KBM-7 (cell line): ENCODE data around the gene PLPP7.
A peak's percentile ranks its signal among the peaks of the same experiment; 100 is the strongest.
"Not testable (repeated sequence)": the region's sequence is repeated elsewhere in the genome, so short reads cannot be mapped to it uniquely, and the experiment has no call there.

Experiments
- DNase-seq: peaks from one replicate; pipeline ENCODE4 v3.0.0-alpha.2; 2015
- in situ Hi-C: fragments of 300-500 bp; cut with MboI; formaldehyde crosslinking; loops from 2 replicates; pipeline ENCODE4 v1.14.3; 2020; ENCODE audit warnings: low sequenced_read_pairs, low pct_unique_long_range_greater_than_20kb, mixed read lengths

PLPP7 gene

DNA sequence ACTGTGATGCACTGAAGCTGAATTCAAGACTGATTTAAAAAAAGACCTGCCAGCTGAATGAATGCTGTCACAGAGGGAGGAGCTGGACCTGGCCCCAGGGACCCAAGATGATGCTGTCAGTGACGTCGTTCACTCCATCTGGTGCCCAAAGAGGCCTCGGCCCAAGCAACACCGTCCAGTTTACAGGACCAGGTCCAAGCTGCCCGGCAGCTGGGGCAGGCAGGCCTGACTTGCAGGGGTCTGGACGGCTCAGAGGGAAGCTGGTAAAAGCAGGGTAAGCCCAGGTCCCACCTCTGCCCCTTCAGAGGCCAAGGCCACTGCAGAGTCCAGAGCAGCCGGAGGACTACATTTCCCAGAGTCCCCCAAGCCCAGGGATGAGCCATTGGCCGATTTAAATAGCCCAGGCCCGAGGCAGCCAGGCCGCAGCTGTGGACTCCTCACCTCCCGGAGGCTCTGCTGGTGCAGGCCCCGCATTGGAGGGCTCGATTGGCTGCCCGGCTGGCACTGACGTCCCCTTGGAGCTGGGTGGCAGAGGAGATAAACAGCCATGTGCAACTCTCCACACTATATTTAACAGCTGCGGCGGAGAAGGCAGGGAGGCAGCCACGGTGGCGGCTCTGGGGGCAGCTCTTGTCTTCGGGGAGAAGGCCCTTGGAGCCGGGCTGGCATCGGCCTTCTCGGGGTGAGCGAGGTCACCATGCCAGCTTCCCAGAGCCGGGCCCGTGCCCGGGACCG, at the start of gene PLPP7:
PLPP7 (plus strand) TSS at position 423 of the 735 bp plus-strand sequence; CDS start at position 698, 275 bp downstream.
- DNase-seq = no peak
- in situ Hi-C loops = loop anchor here (25.0 kb wide), 1 partner anchor 98 kb away; the partner anchor contains the start of gene PRRC2B

DNA sequence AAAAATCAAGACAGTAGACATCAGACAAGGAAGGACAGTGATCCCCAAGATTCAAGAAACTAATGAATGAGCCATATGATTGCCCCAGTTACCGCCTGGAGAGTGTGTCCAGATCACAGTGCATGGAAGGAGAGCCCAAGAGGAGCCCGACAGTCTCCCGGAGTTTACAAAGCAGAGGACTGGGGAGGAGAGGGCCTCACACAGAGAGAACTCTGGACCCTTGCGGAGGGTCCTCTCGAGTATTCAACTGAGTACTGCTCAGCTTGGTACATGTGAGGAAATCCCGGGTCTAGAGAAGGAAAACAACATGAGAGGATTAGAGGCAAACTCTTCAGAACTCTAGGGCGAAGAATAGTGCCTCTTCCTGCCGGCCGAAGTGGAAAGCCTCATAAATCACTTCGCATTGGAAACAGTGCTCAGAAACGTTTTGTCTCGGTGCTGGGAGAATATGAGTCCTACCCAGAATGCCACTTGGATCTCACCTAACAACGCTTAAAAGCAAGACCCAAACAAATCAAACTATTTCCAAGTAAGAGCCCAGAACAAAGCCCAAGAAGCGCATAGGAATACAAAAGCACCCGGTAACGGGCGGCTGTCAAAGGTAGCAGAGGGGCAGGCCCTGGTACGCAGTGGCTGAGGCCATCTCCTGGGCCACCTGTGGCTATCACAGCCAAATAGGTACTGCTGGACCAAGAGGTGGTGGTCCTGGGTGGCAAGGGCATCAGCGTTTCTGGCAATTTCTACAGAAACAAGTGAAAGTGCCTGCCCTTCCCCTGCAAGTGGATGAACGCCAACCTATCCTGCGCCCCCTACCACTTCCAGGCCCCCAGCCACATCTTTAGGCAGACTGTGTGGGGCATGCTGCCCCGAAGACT, 49.2 kb upstream of the PLPP7 start:
- in situ Hi-C loops = no loop called here
- no peak for DNase-seq

DNA sequence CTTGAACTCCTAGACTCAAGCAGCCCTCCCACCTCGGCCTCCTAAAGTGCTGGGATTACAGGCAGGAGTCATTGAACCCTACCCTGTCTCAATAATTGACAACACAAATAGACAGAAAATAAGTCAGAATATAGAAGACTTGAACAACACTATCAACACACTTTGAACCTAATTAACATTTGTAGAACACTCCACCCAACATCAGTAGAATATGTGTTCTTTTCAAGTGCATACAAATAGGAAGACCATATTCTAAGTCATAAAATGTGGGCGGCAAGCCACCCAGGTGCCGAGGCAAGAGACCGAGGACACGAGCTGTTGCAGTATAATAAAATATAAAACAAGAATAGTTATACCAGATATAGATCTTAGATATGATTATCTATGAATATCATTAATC, 45.2 kb upstream of the PLPP7 start:
- DNase-seq, in situ Hi-C loops: not testable (repeated sequence)

DNA sequence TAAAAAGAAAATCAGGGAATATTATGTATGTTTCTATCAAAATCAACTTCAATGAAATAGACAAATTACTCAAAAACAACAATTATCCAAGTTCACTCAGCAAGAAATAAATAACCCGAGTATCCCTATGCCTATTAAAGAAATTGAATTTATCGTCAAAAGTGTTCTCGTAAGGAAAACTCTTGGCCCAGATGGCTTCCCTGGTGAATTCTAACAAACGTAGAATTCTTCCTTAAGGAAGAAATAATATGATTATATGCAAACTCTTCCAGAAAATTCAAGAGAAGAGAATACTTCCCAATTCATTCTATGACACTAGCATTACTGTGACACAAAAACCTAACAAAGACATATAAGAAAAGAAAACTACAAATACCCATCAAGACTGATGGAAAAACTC, 42.9 kb upstream of the PLPP7 start:
- no peak for DNase-seq
- in situ Hi-C loops = no loop called here

DNA sequence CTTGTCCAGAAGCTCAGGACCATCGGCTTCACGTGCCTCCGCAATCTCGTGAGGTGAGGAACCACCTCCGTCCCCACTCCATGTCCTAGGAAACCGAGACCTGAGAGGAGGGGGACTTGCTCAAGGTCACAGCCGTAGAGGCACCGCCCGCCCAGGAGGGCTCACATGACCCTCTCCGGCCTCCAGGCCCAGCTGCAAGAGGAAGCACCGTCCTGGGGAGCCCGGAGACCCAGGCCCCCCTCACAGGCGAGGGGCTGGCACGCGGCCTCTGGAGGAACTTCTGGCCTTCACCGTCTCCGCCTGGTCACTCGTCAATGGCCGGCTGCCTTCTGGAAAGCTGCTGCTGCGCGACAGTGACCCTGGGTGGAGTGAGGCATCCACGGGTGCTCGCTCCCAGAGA, 37.4 kb upstream of the PLPP7 start:
- in situ Hi-C loops = no loop called here
- DNase-seq = no peak

DNA sequence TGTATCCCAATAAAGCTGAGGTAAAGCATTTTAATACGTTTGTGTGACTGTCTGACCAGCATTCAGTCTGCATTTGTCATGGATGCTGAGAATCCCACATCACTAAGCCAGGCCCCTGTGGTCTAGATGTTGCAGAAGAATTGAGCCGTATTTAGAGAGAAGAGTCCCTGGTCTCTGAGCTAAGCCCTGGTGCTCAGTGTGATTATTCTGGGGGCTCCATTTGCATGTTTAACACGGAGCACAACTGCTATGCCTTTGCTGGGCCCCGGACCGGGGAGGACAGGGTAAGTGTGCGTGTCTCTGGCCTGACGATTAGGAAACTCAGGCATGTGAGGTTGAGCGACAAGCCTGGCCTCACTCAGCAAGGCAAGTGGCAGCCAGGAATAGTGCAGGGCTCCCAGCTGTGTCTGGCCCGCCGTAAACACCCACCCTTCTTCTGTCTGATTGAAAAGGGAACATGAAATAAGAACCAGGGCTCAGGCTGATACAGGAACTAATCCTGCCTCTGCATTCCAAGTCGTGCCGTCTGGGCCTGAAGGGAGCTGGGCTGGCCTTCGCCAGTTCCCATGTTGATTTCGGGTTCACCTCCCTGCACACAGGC, 35.5 kb upstream of the PLPP7 start:
- peak; percentile 92 for DNase-seq

DNA sequence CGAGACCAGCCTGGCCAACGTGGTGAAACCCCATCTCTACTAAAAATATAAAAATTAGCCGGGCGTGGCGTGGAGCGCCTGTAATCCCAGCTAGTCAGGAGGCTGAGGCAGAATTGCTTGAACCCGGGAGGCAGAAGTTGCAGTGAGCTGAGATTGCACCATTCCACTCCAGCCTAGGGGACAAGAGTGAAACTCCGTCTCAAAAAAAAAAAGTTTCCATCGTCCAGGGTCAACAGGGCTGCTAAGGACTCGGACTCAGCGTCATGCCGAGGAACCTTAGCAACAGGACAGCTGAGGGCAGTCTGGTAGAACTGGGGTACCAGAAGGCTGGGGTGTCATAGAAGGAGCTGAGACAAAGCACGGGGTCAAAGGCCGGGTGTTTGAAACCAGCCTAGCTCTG, 34.9 kb upstream of the PLPP7 start:
- in situ Hi-C loops = no loop called here

More for the DNA sequence above, 35.5 kb upstream of the PLPP7 start:
- in situ Hi-C loops = no loop called here

DNA sequence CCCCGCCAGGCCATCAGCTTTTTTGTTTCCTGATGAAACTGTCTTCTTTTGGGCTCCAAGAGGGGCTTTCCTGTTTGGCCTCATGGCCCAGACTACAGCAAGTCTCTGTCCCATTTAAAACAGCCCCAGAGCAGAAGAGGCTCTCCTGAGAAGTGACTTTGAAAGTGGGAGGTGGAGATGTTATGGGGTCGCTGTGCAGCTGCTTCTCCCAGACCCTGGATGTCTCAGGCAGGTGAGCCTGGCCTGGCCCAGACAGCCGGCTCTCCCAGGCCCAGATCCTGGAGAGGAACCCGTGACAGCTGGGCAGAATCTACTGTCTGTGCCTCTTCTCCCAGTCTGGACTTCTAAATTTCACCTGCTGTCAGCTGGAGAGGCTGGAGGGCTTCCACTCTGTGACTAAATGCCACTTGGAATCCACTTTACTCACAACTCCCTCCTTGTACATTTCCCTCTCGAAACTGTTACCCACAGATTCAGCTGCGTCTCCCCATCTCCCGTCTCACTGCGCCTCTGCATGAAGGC, 33.8 kb upstream of the PLPP7 start:
- no peak for DNase-seq
- in situ Hi-C loops = no loop called here

More for the DNA sequence above, 34.9 kb upstream of the PLPP7 start:
- no peak for DNase-seq

DNA sequence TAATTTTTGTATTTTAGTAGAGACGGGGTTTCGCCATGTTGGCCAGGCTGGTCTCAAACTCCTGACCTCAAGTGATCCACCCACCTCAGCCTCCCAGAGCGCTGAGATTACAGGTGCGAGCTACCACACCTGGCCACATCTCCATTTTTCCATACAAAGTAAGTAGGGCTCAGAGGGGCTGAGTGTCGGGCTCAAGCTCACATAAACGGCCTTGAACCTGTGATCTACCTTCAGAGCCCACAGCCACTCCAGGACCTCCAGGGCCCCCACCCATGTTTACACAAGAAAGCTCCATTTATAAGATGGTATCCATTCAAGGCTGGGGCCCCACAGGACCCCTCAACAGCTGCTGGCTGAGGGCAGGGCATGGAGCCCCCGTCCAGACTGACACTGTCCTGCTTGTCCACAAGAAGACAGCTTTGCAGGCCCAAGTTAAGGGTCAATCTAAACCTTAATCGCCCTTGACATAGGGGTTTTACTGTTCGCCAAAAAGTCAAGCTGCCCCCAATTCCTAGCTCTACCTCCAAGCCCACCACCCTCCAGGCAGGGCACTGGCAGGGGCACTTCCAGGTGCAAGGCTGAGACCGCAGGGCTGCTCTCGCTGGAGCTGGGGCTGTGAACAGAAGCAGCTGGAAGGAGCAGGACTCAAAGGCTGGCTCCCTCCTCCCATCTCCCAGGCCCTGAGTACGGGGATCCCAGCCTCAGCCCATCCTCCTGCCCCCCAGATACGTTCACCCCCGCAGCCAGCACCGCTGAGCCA, 32.1 kb upstream of the PLPP7 start:
- in situ Hi-C loops = no loop called here
- no peak for DNase-seq

DNA sequence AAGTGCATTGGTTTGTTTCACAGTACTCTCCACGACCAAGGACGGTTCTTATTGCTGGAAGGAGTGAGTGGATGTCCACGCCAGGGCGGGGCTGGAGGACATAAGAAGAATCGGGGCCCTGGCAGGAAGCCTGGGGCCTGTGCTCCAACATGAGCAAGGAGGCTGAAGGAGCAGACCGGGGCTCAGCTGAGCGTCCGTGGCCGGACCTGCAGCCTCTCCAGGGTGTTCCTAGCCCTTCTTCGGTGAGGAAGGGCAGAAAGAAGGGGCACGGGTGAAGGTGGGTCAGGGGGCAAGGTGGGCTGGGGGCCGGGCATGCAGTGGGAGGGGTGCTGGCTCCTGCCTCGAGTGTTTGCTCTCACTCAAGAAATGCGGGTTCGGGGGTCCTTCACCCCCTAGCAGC, 31.3 kb upstream of the PLPP7 start:
- DNase-seq = no peak
- in situ Hi-C loops = no loop called here

DNA sequence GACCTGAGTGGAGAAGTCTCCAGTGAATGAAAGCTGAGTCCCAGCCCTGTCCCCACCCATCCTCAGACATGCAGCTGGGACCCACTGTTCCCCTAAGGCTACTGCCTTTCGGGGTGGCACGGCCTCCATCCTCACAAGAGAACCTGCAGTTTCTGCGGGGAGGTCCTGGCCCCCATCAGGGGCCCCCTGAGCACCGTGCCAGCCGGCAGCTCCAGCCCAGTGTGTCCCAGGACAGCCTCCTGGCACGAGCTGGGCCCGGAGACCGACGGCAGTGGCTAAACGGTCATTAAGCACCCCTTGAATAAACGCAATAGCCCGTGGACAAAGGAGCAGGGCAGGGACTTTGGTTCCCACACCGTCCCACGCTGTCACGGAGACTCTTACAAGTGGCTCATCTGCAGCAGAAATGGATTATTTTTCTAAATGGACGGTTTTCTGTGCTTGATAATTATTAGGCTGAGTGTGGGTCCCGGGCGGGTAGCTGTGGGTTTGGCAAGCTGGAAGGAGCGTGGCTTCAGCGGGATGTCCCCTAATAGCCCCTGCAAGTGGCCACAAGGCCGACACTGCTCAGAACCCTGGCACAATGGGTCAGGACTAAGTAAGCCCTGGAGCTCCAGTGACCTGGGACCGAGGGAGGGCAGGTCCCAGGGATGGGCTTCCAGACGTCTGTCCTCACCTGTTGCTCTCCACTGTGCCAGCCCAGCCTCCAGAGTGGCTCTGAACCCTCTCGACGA, 30.7 kb upstream of the PLPP7 start:
- DNase-seq = no peak
- in situ Hi-C loops = no loop called here

DNA sequence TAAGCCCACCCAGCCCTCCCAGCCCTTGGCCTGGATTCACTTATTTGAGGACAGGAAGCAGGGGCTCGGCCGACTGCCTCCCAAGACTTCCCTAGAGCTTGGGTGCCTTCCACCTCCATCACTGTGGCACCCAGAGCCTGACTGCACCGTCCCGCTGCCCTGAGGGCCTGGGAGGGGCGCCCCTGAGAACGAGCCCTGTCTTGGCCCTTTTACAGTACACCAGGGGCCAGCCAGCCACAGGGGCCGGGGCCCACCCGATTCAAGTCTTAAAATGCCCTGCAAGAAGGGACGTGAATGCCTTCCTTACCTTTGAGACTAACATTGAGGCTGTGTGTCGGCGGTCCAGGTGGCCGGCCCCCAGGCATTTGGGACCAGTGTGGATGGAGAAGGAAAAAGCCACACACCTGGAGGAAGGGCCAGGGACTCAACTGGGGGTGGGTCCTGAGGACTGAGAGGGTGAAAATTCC, 30.1 kb upstream of the PLPP7 start:
- in situ Hi-C loops = no loop called here

DNA sequence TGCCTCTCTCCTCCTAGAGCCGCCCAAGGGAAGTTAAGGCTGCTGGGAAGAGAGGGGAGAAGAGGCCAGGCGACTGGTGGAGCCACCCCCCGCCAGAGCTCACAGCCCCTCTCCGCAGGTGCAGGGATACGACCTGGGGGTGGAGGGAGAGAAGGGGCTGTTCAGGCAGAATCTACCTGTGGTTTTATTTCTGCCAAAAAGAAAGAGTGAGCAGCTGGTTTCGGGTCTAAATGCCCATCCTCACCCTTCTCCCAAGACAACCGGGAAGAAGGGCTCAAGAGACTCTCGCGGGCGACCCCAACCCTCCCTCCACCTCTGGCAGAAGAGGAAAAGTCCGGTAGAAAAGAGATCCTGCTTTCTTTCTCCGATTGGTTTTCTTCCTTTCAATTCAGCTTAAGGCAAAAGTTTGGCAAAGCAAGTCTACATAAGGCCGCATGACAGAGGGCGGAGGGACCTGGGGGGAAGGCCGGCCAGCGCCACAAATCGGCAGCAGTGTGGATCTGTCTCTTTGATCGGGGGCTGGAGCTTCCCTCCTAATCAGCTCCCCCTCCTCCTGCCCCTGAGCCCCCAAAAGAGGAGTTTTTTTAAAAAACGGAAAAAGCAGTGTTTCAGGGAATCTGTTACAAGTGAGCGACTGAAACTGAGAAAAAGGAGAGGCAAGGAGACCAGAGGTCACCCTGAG, 29.5 kb upstream of the PLPP7 start:
- no peak for DNase-seq
- in situ Hi-C loops = no loop called here

More for the DNA sequence above, 30.1 kb upstream of the PLPP7 start:
- DNase-seq = no peak

DNA sequence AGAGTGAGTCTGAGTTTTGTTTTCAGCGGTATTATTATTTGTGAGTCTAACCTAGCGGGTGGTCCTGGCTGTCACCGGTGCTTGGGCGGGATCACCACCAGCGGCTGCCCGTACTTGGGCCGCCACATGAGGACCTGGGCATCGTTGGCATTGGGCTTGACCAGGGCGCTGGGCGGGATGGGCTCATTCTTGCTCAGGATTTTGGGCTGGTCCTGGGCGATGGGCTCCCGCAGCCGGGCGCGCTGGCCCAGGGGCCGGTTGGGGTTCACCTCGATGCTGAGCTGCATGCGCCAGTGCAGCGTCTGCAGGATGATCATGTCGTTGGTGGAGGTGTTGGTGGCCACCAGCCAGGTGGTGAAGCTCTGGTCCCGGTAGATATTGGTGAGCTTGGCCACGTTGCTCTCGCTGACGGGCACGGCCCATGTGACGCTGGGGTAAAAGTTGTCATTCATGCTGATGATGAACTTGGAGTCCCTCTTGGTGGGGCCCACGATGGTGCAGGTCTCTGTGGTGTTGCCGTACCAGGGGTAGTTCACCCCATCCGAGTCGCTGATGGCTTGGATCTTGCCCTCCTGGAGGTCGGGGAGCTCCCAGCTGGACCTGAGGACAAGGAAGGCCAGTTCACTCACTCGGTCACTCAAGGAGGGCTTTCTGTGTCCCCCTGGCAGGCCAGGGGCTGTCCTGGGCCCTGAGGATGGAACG, 28.6 kb upstream of the PLPP7 start:
- no peak for DNase-seq
- in situ Hi-C loops = no loop called here

DNA sequence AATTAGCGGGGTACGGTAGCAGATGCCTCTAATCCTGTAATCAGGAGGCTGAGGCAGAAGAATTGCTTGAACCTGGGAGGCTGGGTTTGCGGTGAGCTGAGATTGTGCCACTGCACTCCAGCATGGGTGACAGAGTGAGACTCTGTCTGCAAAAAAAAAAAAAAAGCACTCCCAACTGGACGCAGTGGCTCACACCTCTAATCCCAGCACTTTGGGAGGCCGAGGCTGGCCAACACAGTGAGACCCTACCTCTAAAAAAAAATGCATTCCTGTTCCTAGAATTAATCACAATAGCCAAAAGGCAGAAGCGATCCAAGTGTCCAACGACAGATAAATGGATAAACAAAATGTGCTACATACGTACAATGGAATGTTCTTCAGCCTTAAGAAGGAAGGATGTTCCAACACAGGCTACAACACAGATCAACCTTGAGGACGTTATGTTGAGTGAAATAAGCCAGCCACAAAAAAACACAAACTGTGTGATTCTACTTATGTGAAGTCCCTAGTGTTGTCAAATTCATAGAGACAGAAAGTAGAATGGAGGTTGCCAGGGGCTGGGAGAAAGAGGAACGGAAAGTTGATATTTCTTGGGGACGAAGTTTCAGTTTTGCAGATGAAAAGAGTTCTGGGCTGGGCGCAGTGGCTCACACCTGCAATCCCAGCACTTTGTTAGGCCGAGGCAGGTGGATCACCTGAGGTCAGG, 27.0 kb upstream of the PLPP7 start:
- in situ Hi-C loops = no loop called here
- no peak for DNase-seq

DNA sequence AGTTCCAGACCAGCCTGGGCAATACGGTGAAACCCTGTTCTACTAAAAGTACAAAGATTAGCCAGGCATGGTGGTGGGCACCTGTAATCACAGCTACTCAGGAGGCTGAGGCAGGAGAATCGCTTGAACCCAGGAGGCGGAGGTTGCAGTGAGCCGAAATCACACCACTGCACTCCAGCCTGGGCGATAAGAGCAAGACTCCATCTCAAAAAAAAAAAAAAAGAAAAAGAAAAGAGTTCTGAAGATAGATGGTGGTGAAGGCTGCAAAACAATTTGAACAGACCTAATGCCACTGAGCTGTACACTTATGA, 26.5 kb upstream of the PLPP7 start:
- in situ Hi-C loops, DNase-seq: not testable (repeated sequence)

DNA sequence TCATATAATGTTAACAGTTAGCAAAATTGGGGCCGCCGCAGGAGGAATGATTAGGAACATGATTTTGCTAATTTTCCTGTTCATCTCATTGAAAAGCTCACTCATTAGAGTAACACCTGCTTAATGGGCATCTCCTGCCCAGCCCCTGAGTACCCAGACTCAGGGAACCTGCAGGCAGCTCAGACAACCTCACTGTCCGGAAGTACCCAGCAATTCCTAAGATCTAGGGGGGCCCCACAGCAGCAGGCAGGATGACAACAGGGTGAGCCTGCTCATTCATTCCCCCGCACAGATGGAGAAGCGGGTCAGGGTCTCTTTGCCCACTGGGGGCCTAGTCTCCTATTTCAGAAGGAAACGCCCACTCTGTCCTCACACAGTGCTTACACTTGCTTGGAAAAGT, 25.8 kb upstream of the PLPP7 start:
- in situ Hi-C loops = no loop called here
- DNase-seq = no peak
